Ecto neural progenitor cell (in vitro differentiated cells): Measurements from ENCODE around the gene DENND1A.
"Not testable (repeated sequence)": the region's sequence is repeated elsewhere in the genome, so short reads cannot be mapped to it uniquely, and the experiment has no call there.

Experiments used
- DNase-seq: peaks from one replicate; pipeline ENCODE4 v3.0.0-alpha.2; 2018; ENCODE audit warnings: low spot score

Gene DENND1A, protein sequence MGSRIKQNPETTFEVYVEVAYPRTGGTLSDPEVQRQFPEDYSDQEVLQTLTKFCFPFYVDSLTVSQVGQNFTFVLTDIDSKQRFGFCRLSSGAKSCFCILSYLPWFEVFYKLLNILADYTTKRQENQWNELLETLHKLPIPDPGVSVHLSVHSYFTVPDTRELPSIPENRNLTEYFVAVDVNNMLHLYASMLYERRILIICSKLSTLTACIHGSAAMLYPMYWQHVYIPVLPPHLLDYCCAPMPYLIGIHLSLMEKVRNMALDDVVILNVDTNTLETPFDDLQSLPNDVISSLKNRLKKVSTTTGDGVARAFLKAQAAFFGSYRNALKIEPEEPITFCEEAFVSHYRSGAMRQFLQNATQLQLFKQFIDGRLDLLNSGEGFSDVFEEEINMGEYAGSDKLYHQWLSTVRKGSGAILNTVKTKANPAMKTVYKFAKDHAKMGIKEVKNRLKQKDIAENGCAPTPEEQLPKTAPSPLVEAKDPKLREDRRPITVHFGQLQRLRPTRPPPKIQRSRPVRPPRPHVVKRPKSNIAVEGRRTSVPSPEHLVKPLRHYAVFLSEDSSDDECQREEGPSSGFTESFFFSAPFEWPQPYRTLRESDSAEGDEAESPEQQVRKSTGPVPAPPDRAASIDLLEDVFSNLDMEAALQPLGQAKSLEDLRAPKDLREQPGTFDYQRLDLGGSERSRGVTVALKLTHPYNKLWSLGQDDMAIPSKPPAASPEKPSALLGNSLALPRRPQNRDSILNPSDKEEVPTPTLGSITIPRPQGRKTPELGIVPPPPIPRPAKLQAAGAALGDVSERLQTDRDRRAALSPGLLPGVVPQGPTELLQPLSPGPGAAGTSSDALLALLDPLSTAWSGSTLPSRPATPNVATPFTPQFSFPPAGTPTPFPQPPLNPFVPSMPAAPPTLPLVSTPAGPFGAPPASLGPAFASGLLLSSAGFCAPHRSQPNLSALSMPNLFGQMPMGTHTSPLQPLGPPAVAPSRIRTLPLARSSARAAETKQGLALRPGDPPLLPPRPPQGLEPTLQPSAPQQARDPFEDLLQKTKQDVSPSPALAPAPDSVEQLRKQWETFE

DNA sequence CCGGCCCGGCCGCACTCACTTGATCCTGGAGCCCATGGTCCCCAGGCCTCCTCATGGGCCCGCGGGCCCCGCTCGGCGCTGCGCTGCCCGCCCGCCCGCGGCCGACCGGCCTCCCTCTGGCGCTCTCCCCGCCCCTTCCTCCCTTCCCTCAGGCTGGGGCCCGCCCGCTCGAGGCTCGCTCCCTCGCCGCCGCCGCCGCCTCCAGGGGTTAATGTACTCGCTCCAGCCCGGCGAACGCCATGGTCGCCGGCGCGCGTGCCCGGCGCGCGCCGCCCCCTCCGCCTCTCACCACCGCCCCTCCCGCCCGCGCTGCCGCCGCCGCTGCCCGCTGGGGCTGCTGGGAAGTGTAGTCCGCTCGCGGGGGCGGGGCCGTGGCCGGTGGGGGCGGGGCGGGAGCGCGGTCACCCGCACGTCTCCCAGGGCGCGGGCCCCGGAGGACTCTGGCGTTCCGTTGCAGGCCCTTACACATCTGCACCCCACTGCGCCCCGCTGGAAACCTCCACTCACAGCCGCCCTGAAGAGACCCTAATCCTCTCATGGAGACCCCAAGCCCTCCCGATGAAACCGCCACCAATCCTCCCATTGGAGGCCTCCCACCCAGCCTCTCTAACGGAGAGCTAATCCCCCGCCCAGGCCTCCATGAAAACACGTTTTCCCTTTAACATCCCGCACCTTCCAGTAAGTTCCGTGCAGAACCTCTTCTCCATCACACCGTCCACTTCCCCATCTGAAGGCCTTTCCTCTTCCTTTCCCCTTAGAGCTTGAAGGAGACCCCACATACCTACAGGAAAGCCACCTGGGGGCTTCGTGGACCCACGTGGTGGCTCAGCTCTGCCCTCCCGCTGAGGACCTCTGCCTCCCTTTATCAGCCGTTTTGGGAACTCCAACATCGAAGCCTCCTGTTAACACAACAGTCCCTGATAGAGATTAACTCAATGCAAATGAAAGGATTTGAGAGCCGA lies at the start of gene DENND1A:
TSS of gene DENND1A (minus strand) at position 257 of the 962 bp plus-strand sequence. CDS start at position 36, 221 bp downstream.
- DNase-seq = peak; percentile 96

DNA sequence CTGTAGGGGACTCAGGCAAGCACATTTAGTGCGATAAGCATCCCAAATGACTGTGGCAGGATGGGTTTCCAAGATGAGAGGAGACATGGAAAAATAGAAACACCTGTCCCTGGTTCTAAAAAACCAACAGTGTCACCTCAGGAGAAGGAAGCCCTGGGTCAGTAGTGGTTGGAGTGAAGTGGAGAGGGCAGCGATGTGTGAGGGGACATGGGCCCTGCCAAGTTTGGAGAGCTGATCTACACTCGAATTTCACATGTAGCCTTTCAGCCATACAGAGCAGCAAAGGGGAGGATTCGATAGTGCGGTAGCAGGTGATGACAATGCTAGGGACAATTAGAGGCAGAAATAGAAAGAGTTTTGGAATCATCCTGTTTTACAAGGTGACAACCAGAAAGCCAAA lies 49.1 kb upstream of the DENND1A start:
- DNase-seq = no peak

DNA sequence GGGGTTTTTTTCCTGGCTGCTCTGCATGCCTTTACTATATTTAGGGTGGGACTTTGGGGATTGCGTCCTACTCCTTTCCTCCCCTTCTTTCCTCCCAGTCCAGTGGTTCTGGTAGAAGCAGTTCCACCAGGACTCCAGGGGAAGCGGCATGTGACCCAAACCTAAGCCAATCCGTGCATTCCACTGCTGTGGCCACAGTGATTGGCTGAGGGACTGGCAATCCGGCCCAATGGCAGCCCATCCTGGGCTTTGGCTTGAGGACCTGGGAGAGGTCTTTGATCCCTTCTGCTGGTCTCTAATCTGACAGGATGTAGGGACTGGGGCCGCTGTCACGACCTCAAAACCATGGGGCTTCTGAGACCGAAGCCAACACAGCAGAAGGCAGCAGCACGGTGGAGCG lies 46.7 kb upstream of the DENND1A start:
- DNase-seq = not testable (repeated sequence)

DNA sequence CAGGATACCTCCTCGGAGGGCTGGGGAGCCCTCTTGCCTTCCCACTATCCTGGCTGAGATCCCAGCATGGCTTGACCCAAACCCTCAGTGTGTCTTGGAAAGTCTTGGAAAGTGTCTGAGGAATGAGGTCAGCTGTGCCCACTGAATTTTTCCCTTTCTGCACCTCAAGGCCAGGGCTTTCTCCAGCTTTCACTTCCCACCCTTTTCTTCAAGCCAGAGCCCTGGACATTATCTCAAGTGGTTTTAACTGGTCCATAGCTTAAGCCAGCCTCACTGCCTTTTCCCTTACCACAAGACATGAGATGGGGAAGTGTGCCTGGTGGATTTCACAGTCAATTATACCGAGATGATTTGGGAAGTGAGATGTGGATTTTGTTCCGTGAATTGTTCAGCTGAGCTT lies 45.9 kb upstream of the DENND1A start:
- no peak for DNase-seq

DNA sequence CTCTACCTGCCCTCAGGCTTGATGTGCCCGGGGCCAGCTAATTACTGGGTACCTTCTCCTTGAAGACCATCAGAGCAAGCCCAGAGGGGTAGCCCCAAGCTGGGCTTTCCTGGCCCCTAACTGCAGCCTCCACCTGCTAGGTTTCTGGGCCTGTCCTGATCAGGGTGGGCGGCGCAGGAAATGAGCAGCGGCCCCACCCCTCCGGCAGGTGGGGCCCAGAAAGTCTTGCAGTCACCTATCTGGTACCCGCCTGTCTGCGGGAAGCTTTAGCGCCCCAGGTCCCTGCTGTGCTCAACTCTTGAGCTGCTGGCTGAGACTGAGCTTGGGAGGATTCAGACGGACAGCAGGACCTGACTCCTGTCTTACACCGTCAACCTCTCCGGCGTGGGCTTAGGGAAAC lies 44.5 kb upstream of the DENND1A start:
- no peak for DNase-seq

DNA sequence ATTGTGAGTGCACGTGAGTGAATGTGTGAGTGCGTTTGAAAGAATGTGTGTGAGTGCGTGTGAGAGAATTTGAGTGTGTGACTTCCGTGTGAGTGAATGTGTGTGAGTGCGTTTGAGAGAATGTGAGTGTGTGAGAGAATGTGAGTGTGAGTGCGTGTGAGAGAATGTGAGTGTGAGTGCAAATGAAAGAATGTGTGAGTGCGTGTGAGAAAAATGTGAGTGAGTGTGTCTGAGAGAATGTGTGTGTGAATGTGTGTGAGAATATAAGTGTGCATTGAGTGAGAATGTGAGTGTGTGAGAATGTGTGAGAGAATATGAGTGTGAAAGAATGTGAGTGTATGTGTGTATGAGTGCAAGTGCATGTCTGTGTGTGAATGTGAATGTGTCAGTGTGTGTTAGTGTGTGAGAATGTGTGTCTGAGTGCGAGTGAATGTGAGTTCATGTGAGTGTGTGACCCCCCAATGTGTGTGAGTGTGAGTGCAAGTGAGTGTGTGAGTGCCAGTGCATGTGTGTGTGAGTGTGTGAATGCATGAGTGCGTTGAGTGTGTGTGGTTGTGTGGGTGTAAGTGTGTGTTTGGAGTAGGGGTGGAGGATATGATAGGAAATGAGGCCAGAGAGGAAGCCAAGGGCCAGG lies 43.8 kb upstream of the DENND1A start:
- no peak for DNase-seq

DNA sequence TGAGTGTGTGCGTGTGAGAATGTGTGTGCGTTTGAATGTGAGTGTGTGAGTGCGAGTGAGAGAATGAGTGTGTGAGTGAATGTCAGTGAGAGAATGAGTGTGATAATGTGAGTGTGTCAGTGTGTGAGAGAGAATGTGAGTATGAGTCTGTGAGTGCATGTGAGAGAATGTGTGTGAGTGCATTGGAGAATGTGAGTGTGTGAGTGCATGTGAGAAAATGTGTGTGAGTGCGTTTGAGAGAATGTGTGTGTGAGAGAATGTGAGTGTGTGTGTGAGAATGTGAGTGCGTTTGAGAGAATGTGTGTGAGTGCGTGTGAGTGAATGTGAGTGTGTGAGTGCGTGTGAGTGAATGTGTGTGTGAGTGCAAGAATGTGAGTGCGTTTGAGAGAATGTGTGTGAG lies 42.7 kb upstream of the DENND1A start:
- no peak for DNase-seq

DNA sequence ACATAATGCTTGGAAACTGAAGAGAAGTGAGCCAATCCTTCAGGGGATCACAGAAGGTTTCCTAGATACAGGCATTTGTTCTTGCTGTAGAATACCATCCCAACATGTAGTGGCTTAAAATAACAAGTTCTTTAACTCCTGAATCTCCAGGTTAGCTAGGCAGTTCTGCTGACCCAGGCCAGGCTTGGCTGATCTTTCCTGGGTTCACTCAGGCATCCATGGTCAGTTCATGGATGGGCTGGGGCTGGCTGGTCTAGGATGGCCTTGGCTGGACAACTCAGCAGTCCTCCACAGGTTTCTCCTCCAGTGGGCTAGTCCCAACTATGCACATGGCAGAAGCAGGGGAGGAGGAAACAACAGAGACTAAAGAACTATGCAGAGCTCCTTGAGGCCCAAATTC lies 37.4 kb upstream of the DENND1A start:
- no peak for DNase-seq

DNA sequence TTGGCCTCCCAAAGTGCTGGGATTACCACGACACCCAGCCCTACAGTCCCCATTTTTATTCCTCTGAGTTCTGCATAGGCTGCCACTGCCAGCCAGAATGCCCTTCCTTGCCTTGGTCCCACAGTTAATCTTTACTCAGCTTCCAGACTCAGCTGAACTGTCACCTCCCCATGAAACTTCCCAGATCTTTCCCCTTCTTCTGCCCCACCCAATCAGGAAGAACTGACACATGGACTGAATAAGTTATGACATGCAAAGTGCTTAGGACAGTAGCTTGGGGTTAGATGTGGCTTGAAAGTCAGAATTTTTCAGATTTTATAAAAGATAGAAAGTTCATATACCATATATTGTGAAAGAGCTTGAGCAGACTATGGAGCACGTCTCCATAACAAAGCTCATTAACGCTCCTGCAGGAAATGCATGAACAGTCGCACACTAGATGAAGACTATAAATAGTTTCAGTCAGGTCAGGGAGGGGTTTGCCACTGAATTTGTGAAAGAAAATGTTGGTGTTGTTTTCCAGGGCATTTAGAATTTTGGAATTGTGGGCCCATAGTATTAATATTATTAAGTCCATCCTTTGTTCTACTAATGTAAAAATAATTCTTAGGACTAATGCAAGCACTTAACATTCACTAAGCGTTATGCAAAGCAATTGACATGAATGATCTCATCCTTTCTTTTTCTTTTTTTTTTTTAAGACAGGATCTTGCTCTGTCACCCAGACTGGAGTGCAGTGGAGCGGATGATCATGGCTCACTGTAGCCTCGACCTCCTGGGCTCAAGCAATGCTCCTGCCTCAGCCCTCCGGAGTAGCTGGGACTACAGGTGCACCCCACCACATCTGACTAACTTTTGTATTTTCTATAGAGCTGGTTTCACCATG lies 36.1 kb upstream of the DENND1A start:
- no peak for DNase-seq

DNA sequence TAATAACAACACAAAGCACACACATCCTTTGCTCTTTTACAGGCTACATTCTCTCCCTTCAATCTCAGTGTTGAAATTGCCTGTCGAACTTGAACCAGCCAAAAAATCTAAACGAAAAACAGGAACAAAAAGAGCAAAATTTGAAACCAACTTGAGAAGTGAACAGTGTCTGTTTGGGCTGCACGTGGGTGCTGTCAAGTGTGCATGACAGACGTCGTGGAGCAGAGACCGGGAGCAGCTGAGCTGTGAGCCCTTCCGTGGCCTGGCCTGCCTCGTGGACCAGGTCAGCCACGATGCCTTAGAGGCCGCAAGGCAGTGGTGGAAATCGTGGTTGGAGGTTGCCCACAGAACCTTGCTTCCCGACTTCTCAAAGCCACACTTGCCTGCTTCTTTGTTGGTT lies 34.8 kb upstream of the DENND1A start:
- no peak for DNase-seq

DNA sequence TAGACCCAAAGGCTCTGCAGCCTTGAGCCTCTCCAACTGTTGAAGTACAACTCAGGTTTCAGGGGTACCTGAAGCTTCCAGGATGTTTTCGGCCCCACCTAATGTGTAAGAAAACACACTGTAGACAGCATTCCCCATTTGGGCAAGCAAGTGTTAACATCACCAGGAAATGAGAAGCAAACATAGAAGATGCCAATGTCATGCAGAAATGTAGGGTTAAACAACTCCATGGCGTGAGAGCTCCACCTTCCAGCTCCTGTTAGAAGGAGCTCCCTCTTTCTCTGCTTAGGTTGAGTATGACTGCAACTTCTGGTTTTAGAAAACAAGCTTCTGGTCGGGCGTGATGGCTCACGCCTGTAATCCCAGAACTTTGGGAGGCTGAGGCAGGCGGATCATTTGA lies 31.0 kb upstream of the DENND1A start:
- DNase-seq = no peak

DNA sequence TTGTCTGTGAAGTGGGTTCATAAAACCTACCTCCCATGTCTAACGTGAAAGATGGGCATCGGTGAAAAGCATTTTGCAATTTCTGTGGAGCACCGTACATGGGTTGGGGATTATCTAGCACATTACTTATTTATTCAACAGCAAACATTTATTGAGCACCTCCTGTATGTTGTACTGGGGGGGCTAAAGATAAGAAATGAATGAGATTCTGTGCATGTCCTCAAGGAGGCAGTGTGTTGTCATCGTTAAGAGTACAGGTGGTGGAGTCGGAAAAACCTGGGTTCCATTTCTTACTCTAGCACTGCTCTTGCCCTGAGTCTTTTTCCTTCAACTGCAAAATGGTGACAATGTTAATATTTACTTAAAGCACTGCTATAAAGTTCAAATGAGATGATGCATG lies 30.4 kb upstream of the DENND1A start:
- DNase-seq = no peak

DNA sequence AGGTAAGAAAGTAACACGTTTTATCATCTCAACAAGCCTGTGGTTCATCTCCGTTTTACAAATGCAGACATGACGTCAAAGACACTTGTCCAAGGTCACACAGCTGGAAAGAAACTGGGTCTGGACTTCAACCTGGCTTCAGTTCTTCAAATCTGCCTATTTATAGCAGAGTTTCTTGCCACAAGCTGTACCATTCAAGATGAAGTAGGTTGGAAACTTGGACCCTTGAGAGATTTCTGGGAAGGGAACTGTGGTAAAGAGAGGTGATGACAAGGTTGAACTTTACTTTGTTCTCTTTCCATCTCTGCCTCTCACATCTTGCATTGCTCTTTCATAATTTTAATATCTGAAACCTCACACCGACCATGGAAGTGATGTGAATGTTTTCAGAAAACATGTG lies 29.9 kb upstream of the DENND1A start:
- no peak for DNase-seq

DNA sequence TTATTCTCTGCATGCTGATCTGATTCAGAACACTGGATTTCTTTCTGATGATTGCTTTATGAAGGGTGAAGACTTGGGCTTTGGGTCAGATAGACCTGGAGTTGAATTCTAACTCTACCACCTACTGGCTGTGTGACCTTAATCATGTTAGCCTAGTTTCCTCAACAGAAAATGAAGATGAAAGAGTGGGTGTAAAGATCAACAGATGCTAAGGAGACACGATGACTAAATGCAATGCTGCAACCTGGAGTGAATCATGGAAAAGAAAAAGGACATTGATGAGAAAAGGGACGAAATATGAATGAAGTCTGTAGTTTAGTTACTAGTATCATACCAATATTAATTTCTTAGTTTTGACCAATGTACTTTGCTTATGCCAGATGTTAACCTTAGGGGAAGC lies 27.8 kb upstream of the DENND1A start:
- DNase-seq = no peak

DNA sequence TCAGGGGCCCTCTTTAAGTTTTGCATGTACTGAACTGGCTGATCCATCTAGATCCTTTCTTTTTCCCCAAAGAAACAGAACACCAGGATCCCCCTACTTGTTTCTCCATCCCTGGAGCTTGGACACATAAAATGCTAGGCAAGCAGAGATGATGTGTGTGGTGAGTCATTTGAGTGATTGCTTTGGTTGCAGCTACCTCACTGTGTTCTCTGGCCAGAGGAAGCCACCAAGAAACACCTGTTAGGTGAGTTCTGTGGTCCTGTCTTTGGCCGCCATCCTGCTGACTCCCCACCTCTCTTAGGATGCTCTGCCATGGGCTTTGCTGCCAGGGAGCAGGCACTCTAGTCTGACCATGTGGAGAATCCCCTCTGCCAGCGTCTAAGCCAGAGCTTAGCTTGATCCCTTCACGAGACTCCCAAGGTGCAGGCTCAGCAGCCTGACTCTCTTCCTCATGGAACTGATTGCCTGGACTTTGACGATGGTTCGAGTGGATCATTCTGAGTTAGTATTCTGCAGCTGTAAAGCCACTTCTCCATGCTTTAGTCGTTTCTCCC lies 27.3 kb upstream of the DENND1A start:
- no peak for DNase-seq

DNA sequence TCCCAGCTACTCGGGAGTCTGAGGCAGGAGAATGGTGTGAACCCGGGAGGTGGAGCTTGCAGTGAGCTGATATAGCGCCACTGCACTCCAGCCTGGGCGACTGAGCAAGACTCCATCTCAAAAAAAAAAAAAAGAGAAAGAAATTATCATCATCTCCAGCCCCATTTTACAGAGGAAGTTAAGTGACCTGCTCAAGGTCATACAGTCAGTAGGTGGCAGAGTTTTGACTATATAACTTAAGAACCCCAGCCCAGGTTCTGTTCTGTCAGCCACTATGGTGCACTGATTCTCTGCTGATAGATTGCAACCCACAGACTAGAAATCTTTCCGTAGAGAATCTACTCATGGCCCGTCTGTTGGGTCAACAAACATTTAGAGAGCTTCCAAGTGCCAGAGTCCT lies 25.7 kb upstream of the DENND1A start:
- DNase-seq = no peak

DNA sequence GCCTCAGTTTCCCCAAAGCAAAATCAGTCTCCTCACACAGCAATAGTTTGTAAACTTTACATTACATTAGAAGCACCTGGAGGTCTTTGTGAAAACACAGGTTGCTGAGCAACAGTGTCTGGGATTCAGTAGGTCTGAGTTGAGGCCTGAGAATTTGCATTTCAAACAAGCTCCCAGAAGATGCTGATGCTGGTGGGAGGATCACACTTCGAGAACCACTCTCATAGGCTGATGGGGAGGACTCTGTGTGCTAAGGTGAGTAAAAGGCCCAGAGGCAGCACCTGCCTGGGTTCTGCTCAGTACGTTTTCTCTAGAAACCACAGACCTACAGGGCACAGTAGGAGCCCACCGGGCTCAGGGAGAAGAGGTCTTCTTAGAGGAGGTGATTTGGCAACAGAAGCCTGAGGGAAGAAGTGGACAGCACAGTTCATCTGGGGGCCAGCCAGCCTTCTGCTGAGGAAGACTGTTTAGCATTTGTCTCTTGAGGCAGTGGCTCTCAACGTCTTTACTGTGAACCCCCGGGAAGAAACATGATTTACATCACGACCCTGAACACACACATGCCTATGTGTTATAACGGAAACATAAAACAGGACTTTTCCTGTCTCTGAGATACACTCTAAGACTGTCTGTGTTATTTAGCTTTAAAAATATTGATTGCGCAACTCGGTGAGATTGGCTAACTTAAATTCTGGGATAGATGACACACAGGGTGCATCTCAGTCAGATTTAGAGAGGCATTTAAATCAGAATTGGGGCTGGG lies 24.8 kb upstream of the DENND1A start:
- no peak for DNase-seq

DNA sequence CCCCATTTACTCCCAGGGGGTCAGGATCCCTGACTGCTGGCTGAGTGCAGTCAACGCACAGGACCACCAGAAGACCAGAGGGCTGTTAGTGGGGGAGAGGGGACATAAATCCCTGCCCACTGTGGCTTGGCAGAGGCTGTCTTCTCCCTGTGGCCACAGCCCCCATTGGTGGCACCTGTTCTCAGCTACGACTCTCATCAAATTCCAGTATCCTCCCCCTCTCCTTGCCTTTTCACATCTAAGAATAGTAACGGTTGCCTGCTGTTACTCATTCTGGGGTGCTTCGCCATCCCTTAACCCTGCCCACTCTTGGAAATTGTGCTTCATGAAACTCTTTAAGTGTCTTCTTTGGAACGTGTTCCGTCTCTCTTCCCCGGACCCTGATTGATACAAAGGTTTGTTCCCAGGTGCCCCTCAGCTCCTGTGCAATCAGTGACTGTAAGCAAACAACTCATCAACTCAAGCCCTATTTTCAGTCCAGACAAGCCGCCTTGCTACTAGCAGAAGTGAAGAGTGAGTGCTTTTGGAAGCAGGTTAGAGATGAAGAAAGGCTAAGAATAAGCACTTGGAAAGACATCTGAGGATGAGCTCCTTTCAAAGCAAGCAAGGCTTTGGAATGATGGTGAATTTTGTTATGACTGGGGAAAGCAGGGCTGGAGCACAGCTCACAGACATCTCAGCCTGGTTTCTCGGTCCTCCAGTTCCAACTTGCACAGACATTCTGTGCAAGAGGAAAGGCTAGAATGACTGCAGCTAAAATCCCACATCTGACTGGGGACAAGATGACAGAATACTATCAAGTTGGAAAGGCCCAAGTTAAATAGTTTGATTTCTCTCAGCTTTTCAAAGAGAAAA lies 22.9 kb upstream of the DENND1A start:
- no peak for DNase-seq
